GM06990 (cell line): ENCODE data around the gene TMEM98.

ENCODE experiments used
- DNase-seq: peaks from one replicate; pipeline ENCODE4 v3.0.0-alpha.2; 2011; ENCODE audit not compliant: insufficient read length; ENCODE audit errors: extremely low read depth
- H3K27me3 ChIP-seq: replicated peaks from 2 replicates; pipeline ENCODE4 v1.6.0; 2011; ENCODE audit warnings: low read length; ENCODE audit not compliant: control insufficient read depth, insufficient read depth
- H3K36me3 ChIP-seq: 2 replicates; pipeline ENCODE4 v1.5.1; 2011; ENCODE audit warnings: low read length; ENCODE audit not compliant: control insufficient read depth, insufficient read depth
- H3K4me3 ChIP-seq: replicated peaks from 2 replicates; pipeline ENCODE4 v1.5.1; 2011; ENCODE audit warnings: low read depth, mild to moderate bottlenecking, control low read depth, low read length
- TF ChIP-seq, protein P1 (sequence below): IDR thresholded peaks from 2 replicates; pipeline ENCODE4 v1.5.1; 2011; ENCODE audit warnings: low read length, control low read depth, mild to moderate bottlenecking, inconsistent platforms; ENCODE audit not compliant: insufficient read depth, poor library complexity, severe bottlenecking

The TMEM98 gene

GRCh38 chr17:32954477-32954876 is 26.5 kb downstream of the TMEM98 start:
- Histone ChIP-seq H3K4me3 (no peak overlapping the region), H3K27me3 (no peaks in the 10 kb centered on the region), H3K36me3 (no peaks in the 10 kb centered on the region)
- DNase-seq, result no peak
- TF ChIP-seq, protein P1, sequence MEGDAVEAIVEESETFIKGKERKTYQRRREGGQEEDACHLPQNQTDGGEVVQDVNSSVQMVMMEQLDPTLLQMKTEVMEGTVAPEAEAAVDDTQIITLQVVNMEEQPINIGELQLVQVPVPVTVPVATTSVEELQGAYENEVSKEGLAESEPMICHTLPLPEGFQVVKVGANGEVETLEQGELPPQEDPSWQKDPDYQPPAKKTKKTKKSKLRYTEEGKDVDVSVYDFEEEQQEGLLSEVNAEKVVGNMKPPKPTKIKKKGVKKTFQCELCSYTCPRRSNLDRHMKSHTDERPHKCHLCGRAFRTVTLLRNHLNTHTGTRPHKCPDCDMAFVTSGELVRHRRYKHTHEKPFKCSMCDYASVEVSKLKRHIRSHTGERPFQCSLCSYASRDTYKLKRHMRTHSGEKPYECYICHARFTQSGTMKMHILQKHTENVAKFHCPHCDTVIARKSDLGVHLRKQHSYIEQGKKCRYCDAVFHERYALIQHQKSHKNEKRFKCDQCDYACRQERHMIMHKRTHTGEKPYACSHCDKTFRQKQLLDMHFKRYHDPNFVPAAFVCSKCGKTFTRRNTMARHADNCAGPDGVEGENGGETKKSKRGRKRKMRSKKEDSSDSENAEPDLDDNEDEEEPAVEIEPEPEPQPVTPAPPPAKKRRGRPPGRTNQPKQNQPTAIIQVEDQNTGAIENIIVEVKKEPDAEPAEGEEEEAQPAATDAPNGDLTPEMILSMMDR, result no peak

GRCh38 chr17:32955155-32955554 is 27.2 kb downstream of the TMEM98 start:
- Histone ChIP-seq H3K4me3 (no peak overlapping the region), H3K36me3 (no peaks in the 10 kb centered on the region), H3K27me3 (no peaks in the 10 kb centered on the region)
- TF ChIP-seq, protein P1, result no peak
- no peak for DNase-seq

DNA sequence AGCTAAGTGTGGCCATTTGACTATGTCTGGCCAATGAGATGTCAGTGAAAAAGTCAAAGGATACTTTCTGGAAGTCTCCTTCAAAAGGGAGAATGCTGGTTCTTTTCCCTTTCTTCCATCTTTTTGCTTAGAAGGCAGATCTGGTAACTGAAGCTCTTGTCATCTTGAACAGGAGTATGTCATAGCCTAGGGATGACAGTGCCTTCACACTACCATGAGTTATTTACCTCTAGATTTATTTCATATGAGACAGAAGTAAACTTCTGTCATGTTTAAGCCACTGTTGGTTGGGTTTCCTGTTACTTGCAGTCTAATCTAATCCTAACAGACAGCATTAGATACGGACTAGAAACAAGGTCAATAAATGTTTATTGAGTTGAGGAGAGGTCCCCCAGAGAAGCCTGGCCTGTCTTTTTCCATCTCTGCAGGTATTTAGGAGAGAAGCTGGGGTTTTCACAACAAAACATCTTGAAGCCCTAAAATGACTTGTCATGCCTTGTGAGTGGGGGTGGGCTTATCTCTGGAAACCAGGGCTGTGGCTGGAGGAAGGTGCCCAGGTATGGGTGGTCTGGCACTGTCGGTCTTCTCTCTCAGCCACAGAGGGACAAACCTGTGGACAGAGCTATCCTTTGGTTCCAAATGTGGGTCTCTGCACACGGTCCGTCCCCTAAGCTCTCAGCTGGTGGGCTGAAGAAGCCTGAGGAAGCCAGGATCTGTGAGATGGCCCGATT is 28.5 kb downstream of the TMEM98 start:
- no peak for DNase-seq
- Histone ChIP-seq H3K27me3 (no peaks in the 10 kb centered on the region), H3K36me3 (no peaks in the 10 kb centered on the region), H3K4me3 (no peak overlapping the region)
- TF ChIP-seq, protein P1, result no peak

- DNase-seq, result no peak
Observed at GRCh38 chr17:32958418-32958817, 30.5 kb downstream of the TMEM98 start.

GRCh38 chr17:32960815-32961214 is 32.9 kb downstream of the TMEM98 start:
- TF ChIP-seq, protein P1, result no peak

More at GRCh38 chr17:32958418-32958817, 30.5 kb downstream of the TMEM98 start:
- Histone ChIP-seq H3K27me3 (no peaks in the 10 kb centered on the region), H3K4me3 (no peak overlapping the region), H3K36me3 (no peaks in the 10 kb centered on the region)
- TF ChIP-seq, protein P1, result no peak

More at GRCh38 chr17:32960815-32961214, 32.9 kb downstream of the TMEM98 start:
- no peaks in the 10 kb centered on the region for H3K27me3 ChIP-seq
- no peak for DNase-seq
- H3K36me3 ChIP-seq, result no peaks in the 10 kb centered on the region
- no peak overlapping the region for H3K4me3 ChIP-seq
